GM12801 (cell line): ENCODE results near the gene DHRS12.

Experiments used
- TF ChIP-seq, protein P1 (sequence below): IDR thresholded peaks from one replicate; pipeline ENCODE4 v1.5.1; 2011; ENCODE audit warnings: control low read depth; ENCODE audit not compliant: insufficient read length; ENCODE audit errors: extremely low read depth

The DHRS12 gene

DNA sequence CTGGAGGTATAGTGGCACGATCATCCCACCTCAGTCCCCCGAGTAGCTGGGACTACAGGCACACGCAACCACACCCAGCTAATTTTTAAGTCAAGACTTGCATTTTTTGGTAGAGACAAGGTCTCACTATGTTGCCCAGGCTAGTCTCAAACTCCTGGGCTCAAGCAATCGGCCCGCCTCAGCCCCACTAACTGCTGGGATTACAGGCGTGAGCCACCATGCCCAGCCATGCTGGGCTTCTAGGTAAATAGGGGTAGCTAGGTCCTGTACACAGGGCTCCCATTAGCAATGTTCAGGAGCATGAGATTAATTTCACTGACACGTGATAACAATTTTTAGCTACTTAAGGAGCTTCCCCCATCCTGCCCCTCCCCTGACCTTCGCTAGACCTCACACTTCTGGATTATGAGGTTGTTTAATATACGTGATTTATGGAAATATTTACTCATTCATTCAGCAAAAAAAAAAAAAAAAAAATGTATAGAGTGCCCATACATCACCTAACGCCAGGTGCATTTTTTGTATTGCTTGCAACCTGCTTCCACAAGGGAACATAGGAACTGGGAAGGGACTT lies 21.8 kb upstream of the DHRS12 start:
- TF ChIP-seq, protein P1, sequence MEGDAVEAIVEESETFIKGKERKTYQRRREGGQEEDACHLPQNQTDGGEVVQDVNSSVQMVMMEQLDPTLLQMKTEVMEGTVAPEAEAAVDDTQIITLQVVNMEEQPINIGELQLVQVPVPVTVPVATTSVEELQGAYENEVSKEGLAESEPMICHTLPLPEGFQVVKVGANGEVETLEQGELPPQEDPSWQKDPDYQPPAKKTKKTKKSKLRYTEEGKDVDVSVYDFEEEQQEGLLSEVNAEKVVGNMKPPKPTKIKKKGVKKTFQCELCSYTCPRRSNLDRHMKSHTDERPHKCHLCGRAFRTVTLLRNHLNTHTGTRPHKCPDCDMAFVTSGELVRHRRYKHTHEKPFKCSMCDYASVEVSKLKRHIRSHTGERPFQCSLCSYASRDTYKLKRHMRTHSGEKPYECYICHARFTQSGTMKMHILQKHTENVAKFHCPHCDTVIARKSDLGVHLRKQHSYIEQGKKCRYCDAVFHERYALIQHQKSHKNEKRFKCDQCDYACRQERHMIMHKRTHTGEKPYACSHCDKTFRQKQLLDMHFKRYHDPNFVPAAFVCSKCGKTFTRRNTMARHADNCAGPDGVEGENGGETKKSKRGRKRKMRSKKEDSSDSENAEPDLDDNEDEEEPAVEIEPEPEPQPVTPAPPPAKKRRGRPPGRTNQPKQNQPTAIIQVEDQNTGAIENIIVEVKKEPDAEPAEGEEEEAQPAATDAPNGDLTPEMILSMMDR, result no peak

DNA sequence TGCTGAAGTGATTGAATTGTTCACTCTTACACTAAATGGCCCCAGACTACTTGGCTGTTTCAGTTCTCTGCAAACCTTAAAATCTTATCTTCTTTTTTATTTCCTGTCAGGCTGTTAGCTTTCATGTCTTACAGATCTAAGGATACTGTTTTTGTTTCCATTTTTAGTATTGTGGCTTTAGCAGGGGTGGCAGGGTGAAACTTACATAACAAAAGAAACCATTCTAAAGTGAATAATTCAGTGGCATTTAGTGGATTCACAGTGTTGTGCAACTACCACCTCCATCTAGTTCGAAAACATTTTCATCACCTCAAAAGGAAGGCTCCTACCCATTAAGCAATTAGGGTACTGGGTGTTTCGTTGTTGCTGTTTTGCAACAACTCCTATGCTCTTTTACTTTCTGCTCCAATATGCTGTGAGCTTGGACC lies 21.2 kb upstream of the DHRS12 start:
- TF ChIP-seq, protein P1, result no peak

DNA sequence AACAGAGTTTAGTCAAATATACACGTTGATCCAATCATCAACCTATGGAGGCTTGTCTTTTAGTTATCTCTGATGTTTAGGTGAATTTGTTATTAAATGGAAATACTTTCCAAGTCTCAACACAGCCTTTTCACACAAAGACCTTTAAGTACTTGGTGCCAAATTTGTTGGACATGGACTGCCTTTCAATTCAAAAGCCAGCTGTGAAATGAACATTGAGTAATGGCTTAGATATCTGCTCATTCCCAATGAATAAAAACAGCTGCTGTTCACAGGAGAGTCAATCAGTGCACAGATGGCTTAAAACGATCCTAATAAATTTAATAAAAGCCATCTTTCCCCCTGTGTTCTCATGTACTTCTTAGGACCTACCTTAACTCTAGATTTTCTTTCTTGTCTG lies 19.9 kb upstream of the DHRS12 start:
- TF ChIP-seq, protein P1, result no peak

DNA sequence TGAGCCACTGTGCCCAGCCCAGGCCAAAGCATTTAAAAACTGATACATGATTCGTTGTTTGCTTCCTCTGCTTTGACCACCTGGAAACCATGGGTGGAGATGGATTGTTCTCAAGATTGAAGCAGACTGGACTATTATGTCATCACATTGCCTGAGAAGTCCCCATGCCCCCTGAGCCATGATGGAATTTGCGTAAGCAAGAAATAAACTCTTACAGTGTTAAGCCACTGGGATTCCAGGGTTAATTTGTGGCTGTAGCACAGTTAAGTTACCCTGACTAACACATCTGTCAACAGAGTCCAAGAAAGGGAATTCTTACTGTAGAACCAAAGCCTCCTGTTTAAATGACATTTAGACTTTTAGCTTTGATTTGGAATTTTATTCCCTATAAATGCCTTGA lies 19.4 kb upstream of the DHRS12 start:
- TF ChIP-seq, protein P1, result no peak

DNA sequence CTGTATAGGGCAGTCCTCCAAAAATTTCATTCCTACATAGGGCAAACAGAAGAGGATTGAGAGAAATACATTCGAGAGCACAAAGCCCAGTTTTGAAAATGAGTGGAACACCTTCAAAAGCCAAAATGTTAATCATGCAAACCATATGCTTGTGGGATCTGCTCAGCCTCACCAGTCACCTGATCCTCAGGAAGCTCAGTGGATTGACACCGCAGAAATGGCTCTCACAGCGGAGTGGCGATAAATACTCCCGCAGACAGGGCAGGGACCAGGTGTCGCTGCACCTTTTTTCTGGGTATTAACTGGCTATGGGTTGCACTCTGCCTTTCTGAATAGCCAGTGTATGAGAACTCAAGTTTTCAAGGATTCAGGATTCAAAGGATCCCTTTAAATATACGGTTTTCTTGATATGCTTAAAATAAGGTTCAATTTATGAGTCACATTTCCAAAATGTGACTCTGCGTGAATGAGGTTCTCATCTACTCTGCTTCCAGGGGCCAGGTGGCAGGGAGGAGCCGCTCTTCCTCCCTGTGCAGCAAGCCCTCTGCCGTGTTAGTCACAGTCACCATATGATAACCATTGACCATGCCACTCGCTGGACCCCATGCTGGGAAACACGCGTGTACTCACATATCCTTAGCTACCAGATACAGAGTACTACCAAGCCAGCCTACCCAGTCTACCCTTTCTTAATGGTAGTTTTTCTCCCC lies 18.3 kb upstream of the DHRS12 start:
- TF ChIP-seq, protein P1, result no peak

DNA sequence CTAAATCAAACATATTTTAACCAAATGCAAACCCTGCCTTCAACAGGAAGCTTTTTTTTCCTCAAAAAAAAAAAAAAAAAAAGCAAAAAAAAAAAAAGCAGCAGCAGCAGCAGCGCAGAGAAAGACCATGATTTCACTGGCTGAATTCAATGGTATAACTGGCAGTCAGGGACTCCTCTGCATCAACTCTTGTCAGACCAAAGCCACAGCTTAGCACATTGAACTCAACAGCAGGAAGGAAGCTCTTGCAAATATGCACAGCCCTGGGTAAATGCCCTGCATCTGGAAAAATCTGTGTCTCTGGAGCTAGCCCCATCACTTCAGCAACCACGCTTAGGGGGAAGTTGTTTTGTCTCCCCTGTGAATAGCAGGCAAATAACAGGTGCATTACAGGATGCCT lies 17.6 kb upstream of the DHRS12 start:
- TF ChIP-seq, protein P1, result no peak

DNA sequence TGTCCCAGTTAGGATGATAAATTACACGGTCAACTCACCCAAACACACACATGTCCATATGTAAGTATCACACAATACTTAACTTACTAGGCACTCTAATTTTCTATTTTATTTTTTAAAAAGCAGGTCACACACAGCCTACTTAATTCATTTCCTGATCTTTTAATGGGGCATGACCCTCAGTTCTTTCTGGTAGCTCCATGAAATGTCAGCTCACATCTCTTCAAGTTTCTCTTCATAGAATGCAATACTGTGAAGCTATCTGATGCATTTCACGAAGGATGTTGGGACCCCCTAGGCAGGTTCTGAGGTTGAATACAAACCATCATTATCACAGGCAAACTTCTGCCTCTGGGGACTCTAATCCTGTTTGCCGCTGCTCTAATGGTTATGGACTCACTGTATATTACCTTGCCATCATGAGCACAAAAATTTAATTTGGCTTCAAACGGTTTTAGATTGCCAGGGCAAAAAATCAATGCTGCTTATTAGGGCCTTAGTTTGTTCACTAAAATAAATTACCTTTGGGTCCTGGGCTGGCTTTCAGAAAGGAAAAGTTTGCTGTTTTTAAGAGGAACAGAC lies 16.1 kb upstream of the DHRS12 start:
- TF ChIP-seq, protein P1, result no peak
